A549 (cell line): ENCODE measurements around the gene MAU2. TPM values are rescaled to one million over a fixed set of nuclear protein-coding genes. Genes with fewer than 3 reads are reported as not detected.

Source experiments
- ATAC-seq, 2 experiments: fragments of 200-7000 bp in 1 of 2; fragments of >200 bp in 1 of 2; cut with Nextera tagmentation in 1 of 2; cut with Tn5 transposase in 1 of 2; 3 replicates each; pipeline versions ENCODE4 v1.8.0 to v1.9.1; 2018 to 2020; ENCODE audit warnings: mild to moderate bottlenecking in 1 of 2, moderate library complexity in 1 of 2
- CTCF ChIA-PET: fragments of 300-600 bp; sonication (Branson Sonifier 250); formaldehyde crosslinking; extraction: SDS; loops from one replicate; lab custom pipeline; 2021; ENCODE audit warnings: antibody characterized with exemption, inconsistent platforms; lab: Yijun Ruan, JAX
- POLR2A ChIA-PET: fragments of 350-600 bp; formaldehyde crosslinking; extraction: SDS; loops from one replicate; lab custom pipeline; 2021; ENCODE audit warnings: antibody characterized with exemption, inconsistent platforms; lab: Yijun Ruan, JAX
- DNase-seq, 2 experiments: peaks; one replicate each; pipeline versions ENCODE4 v3.0.0 to v3.0.0-alpha.2; 2011 to 2016; ENCODE audit warnings: low read depth in 1 of 2, low spot score in 1 of 2
- FAIRE-seq: peaks from 2 replicates; lab custom pipeline; 2011; peaks lifted over from hg19 to GRCh38; lab: Jason Lieb, UNC
- H3K27ac ChIP-seq, 2 experiments: fragments of >200 bp; sonication (Bioruptor Twin); formaldehyde crosslinking; 3 replicates each; pipeline ENCODE4 v1.5.1; 2016 to 2017
- H3K4me1 ChIP-seq: fragments of >200 bp; sonication (Bioruptor Twin); formaldehyde crosslinking; 3 replicates; pipeline ENCODE4 v1.6.1; 2016
- H3K4me2 ChIP-seq: fragments of >200 bp; sonication (Bioruptor Twin); formaldehyde crosslinking; 3 replicates; pipeline ENCODE4 v1.6.1; 2016
- H3K4me3 ChIP-seq: fragments of >200 bp; sonication (Bioruptor Twin); formaldehyde crosslinking; 3 replicates; pipeline ENCODE4 v1.5.1; 2016
- H3K9me3 ChIP-seq: fragments of >200 bp; sonication (Bioruptor Twin); formaldehyde crosslinking; 3 replicates; pipeline ENCODE4 v1.6.1; 2016
- BHLHE40 ChIP-seq: IDR thresholded peaks from 2 replicates; pipeline ENCODE4 v1.6.1; 2012; ENCODE audit warnings: low read depth, low read length, inconsistent platforms
- CBX2 ChIP-seq: fragments of 200-600 bp; sonication (generic); IDR thresholded peaks from 2 replicates; pipeline ENCODE4 v1.6.1; 2016; ENCODE audit warnings: low read depth, mild to moderate bottlenecking, borderline replicate concordance
- CBX8 ChIP-seq: fragments of 200-600 bp; sonication (generic); IDR thresholded peaks from 2 replicates; pipeline ENCODE4 v1.6.1; 2016
- CEBPB ChIP-seq, 2 experiments: fragments of >200 bp in 1 of 2; sonication (Bioruptor Twin) in 1 of 2; formaldehyde crosslinking in 1 of 2; IDR thresholded peaks; 2 replicates each; pipeline ENCODE4 v1.6.1; 2012 to 2016
- CHD2 ChIP-seq: fragments of 150-350 bp; IDR thresholded peaks from 2 replicates; pipeline ENCODE4 v1.6.1; 2014; ENCODE audit warnings: low read length; ENCODE audit not compliant: partially characterized antibody
- EP300 ChIP-seq, 2 experiments: fragments of >200 bp; sonication (Bioruptor Twin); formaldehyde crosslinking; IDR thresholded peaks; 2 replicates in 1 of 2; 3 replicates in 1 of 2; pipeline ENCODE4 v1.6.1; 2016 to 2017
- ESRRA ChIP-seq: fragments of 150-350 bp; IDR thresholded peaks from 2 replicates; pipeline ENCODE4 v1.6.1; 2014; ENCODE audit warnings: mild to moderate bottlenecking, low read length, borderline replicate concordance
- FOSB ChIP-seq: fragments of 250-450 bp; sonication (Bioruptor Pico); IDR thresholded peaks from 2 replicates; pipeline ENCODE4 v1.5.0; 2020; ENCODE audit warnings: mild to moderate bottlenecking, moderate library complexity
- FOSL2 ChIP-seq, 2 experiments: fragments of 450-650 bp in 1 of 2; fragments of >200 bp in 1 of 2; sonication (Bioruptor Twin) in 1 of 2; formaldehyde crosslinking; IDR thresholded peaks; 2 replicates each; pipeline versions ENCODE4 v1.5.0 to v1.6.1; 2016 to 2020; ENCODE audit warnings: mild to moderate bottlenecking in 1 of 2, moderate library complexity in 1 of 2
- HEYL ChIP-seq: fragments of 250-450 bp; sonication (Bioruptor Pico); IDR thresholded peaks from 2 replicates; pipeline ENCODE4 v1.8.0; 2021; ENCODE audit warnings: mild to moderate bottlenecking, moderate library complexity
- HOXA7 ChIP-seq: fragments of 250-450 bp; sonication (Bioruptor Pico); IDR thresholded peaks from 2 replicates; pipeline ENCODE4 v1.5.0; 2020; ENCODE audit warnings: mild to moderate bottlenecking, moderate library complexity
- HOXB5 ChIP-seq: fragments of 250-450 bp; sonication (Bioruptor Pico); IDR thresholded peaks from 2 replicates; pipeline ENCODE4 v1.5.0; 2020; ENCODE audit warnings: mild to moderate bottlenecking, moderate library complexity
- JUN ChIP-seq, 2 experiments: fragments of >200 bp; sonication (Bioruptor Twin); formaldehyde crosslinking; IDR thresholded peaks; 2 replicates in 1 of 2; 3 replicates in 1 of 2; pipeline ENCODE4 v1.6.1; 2016 to 2017
- KDM1A ChIP-seq: fragments of 200-600 bp; sonication (generic); IDR thresholded peaks from 2 replicates; pipeline ENCODE4 v1.6.1; 2016; ENCODE audit warnings: low read depth, mild to moderate bottlenecking
- KDM5A ChIP-seq: fragments of 200-600 bp; sonication (generic); IDR thresholded peaks from 2 replicates; pipeline ENCODE4 v1.6.1; 2016; ENCODE audit warnings: antibody characterized with exemption, mild to moderate bottlenecking
- MAFK ChIP-seq: fragments of 450-650 bp; IDR thresholded peaks from 2 replicates; pipeline ENCODE4 v1.6.1; 2014; ENCODE audit not compliant: partially characterized antibody
- MYC ChIP-seq: IDR thresholded peaks from 2 replicates; pipeline ENCODE4 v1.6.1; 2012; ENCODE audit warnings: mild to moderate bottlenecking, inconsistent platforms, low read length, improper control_type of control experiment, borderline replicate concordance
- NFE2L2 ChIP-seq: fragments of 150-350 bp; conservative IDR thresholded peaks from 2 replicates; pipeline ENCODE4 v1.6.1; 2014; ENCODE audit warnings: low read length
- NPAS2 ChIP-seq: fragments of 250-450 bp; sonication (Bioruptor Pico); IDR thresholded peaks from 2 replicates; pipeline ENCODE4 v1.8.0; 2022; ENCODE audit warnings: mild to moderate bottlenecking, moderate library complexity, borderline replicate concordance
- NR3C1 ChIP-seq: fragments of >200 bp; sonication (Bioruptor Twin); formaldehyde crosslinking; IDR thresholded peaks from 3 replicates; pipeline ENCODE4 v1.6.1; 2017
- POLR2A ChIP-seq: IDR thresholded peaks from 2 replicates; pipeline ENCODE4 v1.6.1; 2012; ENCODE audit warnings: mild to moderate bottlenecking, low read length
- RAD21 ChIP-seq, 2 experiments: fragments of >200 bp in 1 of 2; sonication (Bioruptor Twin) in 1 of 2; formaldehyde crosslinking in 1 of 2; IDR thresholded peaks in 1 of 2; conservative IDR thresholded peaks in 1 of 2; 2 replicates in 1 of 2; 3 replicates in 1 of 2; pipeline ENCODE4 v1.6.1; 2012 to 2018; ENCODE audit warnings: inconsistent platforms in 1 of 2
- RARB ChIP-seq: fragments of 250-450 bp; sonication (Bioruptor Pico); IDR thresholded peaks from 2 replicates; pipeline ENCODE4 v1.8.0; 2021; ENCODE audit warnings: mild to moderate bottlenecking, moderate library complexity
- RCOR1 ChIP-seq: fragments of 150-350 bp; IDR thresholded peaks from 2 replicates; pipeline ENCODE4 v1.6.1; 2014; ENCODE audit warnings: antibody characterized with exemption, low read length, low read depth
- RFX5 ChIP-seq: fragments of 450-650 bp; IDR thresholded peaks from 2 replicates; pipeline ENCODE4 v1.7.1; 2014; ENCODE audit warnings: antibody characterized with exemption, mild to moderate bottlenecking, moderate library complexity
- RNF2 ChIP-seq: fragments of 200-600 bp; sonication (generic); IDR thresholded peaks from 2 replicates; pipeline ENCODE4 v1.6.1; 2016; ENCODE audit warnings: low read depth, mild to moderate bottlenecking, antibody characterized with exemption, moderate library complexity, borderline replicate concordance
- SMC3 ChIP-seq: fragments of >200 bp; sonication (Bioruptor Twin); formaldehyde crosslinking; IDR thresholded peaks from 3 replicates; pipeline ENCODE4 v1.6.1; 2018; ENCODE audit warnings: inconsistent platforms
- TP53 ChIP-seq: fragments of 250-450 bp; sonication (Bioruptor Pico); IDR thresholded peaks from 2 replicates; pipeline ENCODE4 v1.5.0; 2021; ENCODE audit warnings: mild to moderate bottlenecking, moderate library complexity
- ZC3H11A ChIP-seq: fragments of 450-650 bp; IDR thresholded peaks from 2 replicates; pipeline ENCODE4 v1.6.1; 2014; ENCODE audit warnings: antibody characterized with exemption, mild to moderate bottlenecking
- ZNF302 ChIP-seq: fragments of 250-450 bp; sonication (Bioruptor Pico); IDR thresholded peaks from 2 replicates; pipeline ENCODE4 v1.9.0; 2021; ENCODE audit warnings: inconsistent platforms, mild to moderate bottlenecking, moderate library complexity
- ZSCAN20 ChIP-seq: fragments of 250-450 bp; sonication (Bioruptor Pico); IDR thresholded peaks from 2 replicates; pipeline ENCODE4 v1.8.0; 2022; ENCODE audit warnings: mild to moderate bottlenecking, moderate library complexity
- WGBS: methylation state at CpG from one replicate; pipeline ENCODE4 v1.1.6; 2017; ENCODE audit errors: missing lambda C conversion rate; 5-methylcytosine and 5-hydroxymethylcytosine counted together
- polyA minus RNA-seq: library from RNA; depleted of rRNA, polyadenylated mRNA; stranded (reverse); fragments of >200 nt; gene quantifications from 2 replicates; pipeline ENCODE4 v1.2.3, GENCODE V29; 2011; rRNA and poly(A)+ RNA removed
- polyA plus RNA-seq, 4 experiments: library from polyadenylated mRNA; depleted of rRNA in 3 of 4; stranded (reverse); fragments of >200 nt; fragmentation: RNase III in 1 of 4; extraction: RNeasy Plus Mini Kit Qiagen cat#74134 plus additional on column Dnase treatment in 1 of 4; gene quantifications; 2 replicates in 3 of 4; 3 replicates in 1 of 4; pipeline ENCODE4 v1.2.3, GENCODE V29; 2011 to 2017
- TF ChIP-seq, protein P1 (sequence below): fragments of 450-650 bp; IDR thresholded peaks from 2 replicates; pipeline ENCODE4 v1.6.1; 2014; ENCODE audit warnings: antibody characterized with exemption
- TF ChIP-seq, protein P2 (sequence below): fragments of 250-450 bp; sonication (Bioruptor Pico); IDR thresholded peaks from 2 replicates; pipeline ENCODE4 v1.5.0; 2021; ENCODE audit warnings: mild to moderate bottlenecking, moderate library complexity, borderline replicate concordance
- TF ChIP-seq, protein P3 (sequence below): fragments of >200 bp; sonication (Bioruptor Twin); formaldehyde crosslinking; IDR thresholded peaks from 2 replicates; pipeline ENCODE4 v1.6.1; 2016
- TF ChIP-seq, protein P4 (sequence below): IDR thresholded peaks from 2 replicates; pipeline ENCODE4 v1.6.1; 2012; ENCODE audit warnings: low read depth, borderline replicate concordance

The MAU2 gene, protein sequence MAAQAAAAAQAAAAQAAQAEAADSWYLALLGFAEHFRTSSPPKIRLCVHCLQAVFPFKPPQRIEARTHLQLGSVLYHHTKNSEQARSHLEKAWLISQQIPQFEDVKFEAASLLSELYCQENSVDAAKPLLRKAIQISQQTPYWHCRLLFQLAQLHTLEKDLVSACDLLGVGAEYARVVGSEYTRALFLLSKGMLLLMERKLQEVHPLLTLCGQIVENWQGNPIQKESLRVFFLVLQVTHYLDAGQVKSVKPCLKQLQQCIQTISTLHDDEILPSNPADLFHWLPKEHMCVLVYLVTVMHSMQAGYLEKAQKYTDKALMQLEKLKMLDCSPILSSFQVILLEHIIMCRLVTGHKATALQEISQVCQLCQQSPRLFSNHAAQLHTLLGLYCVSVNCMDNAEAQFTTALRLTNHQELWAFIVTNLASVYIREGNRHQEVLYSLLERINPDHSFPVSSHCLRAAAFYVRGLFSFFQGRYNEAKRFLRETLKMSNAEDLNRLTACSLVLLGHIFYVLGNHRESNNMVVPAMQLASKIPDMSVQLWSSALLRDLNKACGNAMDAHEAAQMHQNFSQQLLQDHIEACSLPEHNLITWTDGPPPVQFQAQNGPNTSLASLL
- polyA plus RNA-seq (2011; rRNA removed) (8.5 and 14.0 TPM in 2 replicates), polyA plus RNA-seq (2017; fragmentation: RNase III; extraction: RNeasy Plus Mini Kit Qiagen cat#74134 plus additional on column Dnase treatment) (10.0 to 11.6 TPM (median 11.5 TPM) in 3 replicates), polyA minus RNA-seq (35.7 and 41.3 TPM in 2 replicates)
- polyA plus RNA-seq (2012; cell fraction: cytosol; rRNA removed): 9.2 and 15.5 TPM in 2 replicates
- polyA plus RNA-seq (2012; cell fraction: nucleus; rRNA removed): 41.9 and 56.4 TPM in 2 replicates

DNA sequence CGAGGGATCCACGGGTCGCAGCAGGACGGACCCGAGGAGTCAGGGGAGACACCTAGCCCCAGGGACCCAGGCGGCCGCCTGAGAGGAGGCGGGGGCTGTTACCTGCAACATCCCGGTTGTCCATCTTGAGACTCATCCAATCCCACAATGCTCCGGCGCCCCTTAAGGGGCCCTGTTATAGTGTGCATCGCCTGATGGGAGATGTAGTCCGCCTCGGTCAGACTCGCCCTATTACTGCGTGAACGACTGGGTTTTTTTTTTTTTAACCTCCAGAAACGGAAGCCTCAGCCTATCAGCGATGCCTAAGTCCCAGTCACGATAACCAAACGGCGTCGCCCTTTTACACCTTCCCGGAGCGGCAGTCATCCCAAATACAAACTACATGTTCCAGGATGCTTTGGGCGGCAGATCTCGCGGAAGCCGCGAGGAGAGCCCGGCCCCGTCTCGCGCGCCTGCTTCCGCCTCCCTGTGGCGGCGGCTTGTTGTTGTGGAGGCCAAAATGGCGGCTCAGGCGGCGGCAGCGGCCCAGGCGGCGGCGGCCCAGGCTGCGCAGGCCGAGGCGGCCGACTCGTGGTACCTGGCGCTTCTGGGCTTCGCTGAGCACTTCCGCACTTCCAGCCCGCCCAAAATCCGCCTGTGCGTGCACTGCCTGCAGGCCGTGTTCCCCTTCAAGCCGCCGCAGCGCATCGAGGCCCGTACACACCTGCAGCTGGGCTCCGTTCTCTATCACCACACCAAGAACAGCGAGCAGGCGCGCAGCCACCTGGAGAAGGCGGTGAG, at the start of gene MAU2, which contains the start of gene SUGP1:
TSS of gene MAU2 (plus strand) at position 469 of the 780 bp plus-strand sequence. CDS start at position 500, 31 bp downstream.
TSS of gene SUGP1 (minus strand) at position 149 of the 780 bp plus-strand sequence. CDS start at position 136, 13 bp downstream.
- DNase-seq (peak; percentile 85 to 89), ATAC-seq (peak; percentile 98 to 99), FAIRE-seq (no peak)
- H3K27ac ChIP-seq: peak within 1 kb of the TSS; percentile 81 to 100
- POLR2A ChIA-PET: no interaction called here
- peak within 1 kb of the TSS; percentile 90 for H3K4me2 ChIP-seq
- CTCF ChIA-PET: interaction anchor here (0.9 to 1.2 kb wide), 2 partner anchors 22 to 57 kb away, joined by 3 read pairs; no protein-coding TSS in a partner anchor
- H3K4me1 ChIP-seq: peaks cover 13% of the 10 kb centered on the region
- H3K4me3 ChIP-seq: peak within 1 kb of the TSS; percentile 90
- H3K9me3 ChIP-seq: no peaks in the 10 kb centered on the region
- 0% methylated on average over 16 of the region's 67 CpGs for WGBS
- TF ChIP-seq RARB (CRISPR knock-in tag) (no peak), CBX2 (no peak), ZNF302 (CRISPR knock-in tag) (no peak), MYC (no peak), MAFK (no peak), TP53 (CRISPR knock-in tag) (no peak), KDM1A (no peak), CBX8 (no peak), ZC3H11A (no peak), RNF2 (no peak), NFE2L2 (no peak), POLR2A (peak; percentile 63), RFX5 (no peak), CEBPB (IDR thresholded peaks at IDR 0.05) (no peak), ZSCAN20 (CRISPR knock-in tag) (no peak), RAD21 (conservative IDR thresholded peaks at IDR 0.05 in 1 of 2, IDR thresholded peaks at IDR 0.05 in 1 of 2) (no peak), FOSL2 (IDR thresholded peaks at IDR 0.05) (no peak), FOSL2 (CRISPR knock-in tag; IDR thresholded peaks at IDR 0.05) (no peak), FOSB (no peak), HOXB5 (CRISPR knock-in tag) (no peak), NPAS2 (CRISPR knock-in tag) (no peak), KDM5A (peak; percentile 84), JUN (IDR thresholded peaks at IDR 0.05) (peak; percentile 24 to 71; a peak in 3 of 5 replicates), RCOR1 (no peak), BHLHE40 (no peak), HEYL (CRISPR knock-in tag) (no peak), HOXA7 (CRISPR knock-in tag) (no peak), NR3C1 (no peak), ESRRA (no peak), CHD2 (peak; percentile 94), SMC3 (no peak), EP300 (IDR thresholded peaks at IDR 0.05) (no peak)
- TF ChIP-seq, protein P1, sequence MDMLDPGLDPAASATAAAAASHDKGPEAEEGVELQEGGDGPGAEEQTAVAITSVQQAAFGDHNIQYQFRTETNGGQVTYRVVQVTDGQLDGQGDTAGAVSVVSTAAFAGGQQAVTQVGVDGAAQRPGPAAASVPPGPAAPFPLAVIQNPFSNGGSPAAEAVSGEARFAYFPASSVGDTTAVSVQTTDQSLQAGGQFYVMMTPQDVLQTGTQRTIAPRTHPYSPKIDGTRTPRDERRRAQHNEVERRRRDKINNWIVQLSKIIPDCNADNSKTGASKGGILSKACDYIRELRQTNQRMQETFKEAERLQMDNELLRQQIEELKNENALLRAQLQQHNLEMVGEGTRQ: no peak
- TF ChIP-seq, protein P2, sequence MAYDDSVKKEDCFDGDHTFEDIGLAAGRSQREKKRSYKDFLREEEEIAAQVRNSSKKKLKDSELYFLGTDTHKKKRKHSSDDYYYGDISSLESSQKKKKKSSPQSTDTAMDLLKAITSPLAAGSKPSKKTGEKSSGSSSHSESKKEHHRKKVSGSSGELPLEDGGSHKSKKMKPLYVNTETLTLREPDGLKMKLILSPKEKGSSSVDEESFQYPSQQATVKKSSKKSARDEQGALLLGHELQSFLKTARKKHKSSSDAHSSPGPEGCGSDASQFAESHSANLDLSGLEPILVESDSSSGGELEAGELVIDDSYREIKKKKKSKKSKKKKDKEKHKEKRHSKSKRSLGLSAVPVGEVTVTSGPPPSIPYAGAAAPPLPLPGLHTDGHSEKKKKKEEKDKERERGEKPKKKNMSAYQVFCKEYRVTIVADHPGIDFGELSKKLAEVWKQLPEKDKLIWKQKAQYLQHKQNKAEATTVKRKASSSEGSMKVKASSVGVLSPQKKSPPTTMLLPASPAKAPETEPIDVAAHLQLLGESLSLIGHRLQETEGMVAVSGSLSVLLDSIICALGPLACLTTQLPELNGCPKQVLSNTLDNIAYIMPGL (CRISPR knock-in tag): no peak
- TF ChIP-seq, protein P3, sequence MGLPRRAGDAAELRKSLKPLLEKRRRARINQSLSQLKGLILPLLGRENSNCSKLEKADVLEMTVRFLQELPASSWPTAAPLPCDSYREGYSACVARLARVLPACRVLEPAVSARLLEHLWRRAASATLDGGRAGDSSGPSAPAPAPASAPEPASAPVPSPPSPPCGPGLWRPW: no peak
- TF ChIP-seq, protein P4, sequence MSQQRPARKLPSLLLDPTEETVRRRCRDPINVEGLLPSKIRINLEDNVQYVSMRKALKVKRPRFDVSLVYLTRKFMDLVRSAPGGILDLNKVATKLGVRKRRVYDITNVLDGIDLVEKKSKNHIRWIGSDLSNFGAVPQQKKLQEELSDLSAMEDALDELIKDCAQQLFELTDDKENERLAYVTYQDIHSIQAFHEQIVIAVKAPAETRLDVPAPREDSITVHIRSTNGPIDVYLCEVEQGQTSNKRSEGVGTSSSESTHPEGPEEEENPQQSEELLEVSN: no peak
